ENCODE data around the gene PRKAG2.

DNA sequence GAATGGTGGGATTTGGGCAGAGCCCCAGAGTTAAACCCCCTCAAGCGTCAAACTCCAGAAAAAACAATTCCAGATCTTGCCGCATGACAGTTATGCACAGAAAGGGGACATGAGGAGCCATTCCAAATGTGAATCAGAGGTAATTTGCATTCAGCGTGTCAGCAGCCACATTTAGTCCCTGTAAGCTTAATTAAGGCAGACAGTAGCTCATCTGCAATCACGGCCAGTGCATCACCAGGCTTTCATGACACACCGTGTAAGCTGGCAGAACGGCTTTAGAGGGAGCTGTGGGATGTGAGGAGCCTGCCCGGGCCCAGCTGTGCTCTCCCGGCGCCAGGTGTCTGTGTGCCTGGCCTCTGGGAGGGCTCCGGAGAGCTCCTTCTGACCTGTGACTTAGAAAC is 18.7 kb upstream of the PRKAG2 start:
- TF ChIP-seq CTCF (IDR thresholded peaks at IDR 0.05; ENCODE audit: low read depth, low read length): no peak
- TF ChIP-seq EZH2phosphoT487 (IDR thresholded peaks at IDR 0.05; ENCODE audit: low read depth): no peak
